Adrenal gland (tissue), 12 donors: ENCODE measurements around the gene SMIM21. TPM values are rescaled to one million over a fixed set of nuclear protein-coding genes. Genes with fewer than 3 reads are reported as not detected.

Experiments used
- DNase-seq, 7 donors: peaks; one replicate each; pipeline ENCODE4 v3.0.0-alpha.2; 2019 to 2020
- H3K27ac ChIP-seq, 5 donors: fragments of 200-600 bp; sonication (generic) in 4 of 5; 1 replicate in 3 of 5; 2 replicates in 2 of 5; pipeline versions ENCODE4 v1.5.1 to v1.8.0; 2016 to 2020; ENCODE audit warnings: mild to moderate bottlenecking in 1 of 5
- H3K27me3 ChIP-seq: fragments of 200-600 bp; 2 replicates; pipeline ENCODE4 v1.8.0; 2021
- H3K36me3 ChIP-seq, 2 donors: fragments of 200-600 bp; replicated peaks in 1 of 2; 1 replicate in 1 of 2; 2 replicates in 1 of 2; pipeline versions ENCODE4 v1.5.1 to v1.8.0; 2018 to 2022
- H3K4me1 ChIP-seq, 2 donors: fragments of 200-600 bp; replicated peaks in 1 of 2; 1 replicate in 1 of 2; 2 replicates in 1 of 2; pipeline versions ENCODE4 v1.5.1 to v1.8.0; 2018 to 2021
- H3K4me3 ChIP-seq, 4 donors: fragments of 200-600 bp; sonication (generic) in 3 of 4; one replicate each; pipeline ENCODE4 v1.5.1; 2016 to 2018
- H3K9me3 ChIP-seq, 3 donors: fragments of 200-600 bp; sonication (generic) in 1 of 3; replicated peaks in 1 of 3; 1 replicate in 2 of 3; 2 replicates in 1 of 3; pipeline versions ENCODE4 v1.5.1 to v1.8.0; 2016 to 2021
- CTCF ChIP-seq, 6 experiments: fragments of 450-650 bp in 4 of 6; fragments of 200-600 bp in 2 of 6; sonication (generic) in 1 of 6; IDR thresholded peaks; 1 replicate in 5 of 6; 2 replicates in 1 of 6; pipeline versions ENCODE4 v1.5.1 to v1.8.0; 2016 to 2021; ENCODE audit warnings: antibody characterized with exemption in 6 of 6, mild to moderate bottlenecking in 2 of 6, moderate library complexity in 1 of 6
- POLR2A ChIP-seq, 2 donors: fragments of 450-650 bp; IDR thresholded peaks; one replicate each; pipeline ENCODE4 v1.6.1; 2017; ENCODE audit warnings: antibody characterized with exemption in 2 of 2, mild to moderate bottlenecking in 2 of 2, moderate library complexity in 1 of 2
- WGBS, 4 donors: extraction: QIAGEN DNeasy Blood & Tissue Kit in 2 of 4; methylation state at CpG; one replicate each; pipeline versions ENCODE4 v1.1.5 to v1.1.7; 2013 to 2017; 5-methylcytosine and 5-hydroxymethylcytosine counted together
- intact Hi-C, 2 donors: fragments of 100-400 bp; cut with DNase I; formaldehyde crosslinking; loops; one replicate each; pipeline versions ENCODE4 v1.14.1 to v1.15.0; 2022 to 2023
- polyA plus RNA-seq, 3 donors: library from polyadenylated mRNA; stranded (reverse); fragments of 200-250 nt in 2 of 3; fragments of 350-450 nt in 1 of 3; fragmentation: Illumina TruSeq in 1 of 3; extraction: RNeasy Lipid Tissue Mini Kit (QIAGEN cat#74804) in 1 of 3; gene quantifications; one replicate each; pipeline ENCODE4 v1.2.3, GENCODE V29; 2013 to 2014
- total RNA-seq, 9 donors: library from RNA; depleted of rRNA in 4 of 9; stranded (reverse); fragments of >200 nt in 4 of 9; fragments of 120-200 nt in 1 of 9; fragmentation: NEBNext Ultra II Directional in 1 of 9; extraction: Animal tissue kit (Norgen Biotek cat#: 25700) in 1 of 9; gene quantifications; one replicate each; pipeline versions ENCODE4 v1.1.0 to v1.2.4, GENCODE V29; 2013 to 2023
- donor health status: healthy with polysubstance abuse.
- donor health status: Bipolar disorder and iron deficiency.
- donor health status: DM: yes; HTN: yes; CAD: no.
- donor health status: DM: no; HTN: no; CAD: no.
- donor health status: DM: no; HTN: no; CAD: no.
- donor health status: DM: yes; HTN: yes; CAD: no.

Gene SMIM21
- total and polyA plus RNA-seq, 12 donors: not detected

- intact Hi-C loops: no loop called here
- TF ChIP-seq CTCF (IDR thresholded peaks at IDR 0.05) (no peak), POLR2A (IDR thresholded peaks at IDR 0.05) (no peak)
- Histone ChIP-seq H3K4me3 (no peak overlapping the region), H3K4me1 (no peaks in the 10 kb centered on the region), H3K27me3 (no peaks in the 10 kb centered on the region), H3K36me3 (no peaks in the 10 kb centered on the region), H3K9me3 (no peaks in the 10 kb centered on the region), H3K27ac (no peak overlapping the region)
- WGBS, 4 donors: 83 to 84% (median 83%) methylated on average over 27 to 28 of the region's 28 CpGs
- DNase-seq: no peak
Observed at GRCh38 chr18:75406491-75407445, 20.7 kb downstream of the SMIM21 start.

GRCh38 chr18:75405351-75405750 is 22.2 kb downstream of the SMIM21 start:
- Histone ChIP-seq H3K9me3 (no peaks in the 10 kb centered on the region), H3K36me3 (no peaks in the 10 kb centered on the region), H3K27me3 (no peaks in the 10 kb centered on the region), H3K4me1 (no peaks in the 10 kb centered on the region), H3K4me3 (no peak overlapping the region), H3K27ac (no peak overlapping the region)
- DNase-seq: no peak
- TF ChIP-seq CTCF (IDR thresholded peaks at IDR 0.05) (no peak), POLR2A (IDR thresholded peaks at IDR 0.05) (no peak)
- WGBS, 4 donors: 89 to 94% (median 91%) methylated on average over 4 of the region's 4 CpGs
- intact Hi-C loops: no loop called here

- WGBS, 4 donors: 84 to 94% (median 88%) methylated on average over 2 to 3 of the region's 3 CpGs
- Histone ChIP-seq H3K27ac (no peak overlapping the region), H3K4me3 (no peak overlapping the region), H3K9me3 (no peaks in the 10 kb centered on the region), H3K27me3 (no peaks in the 10 kb centered on the region), H3K4me1 (no peaks in the 10 kb centered on the region), H3K36me3 (no peaks in the 10 kb centered on the region)
- TF ChIP-seq POLR2A (IDR thresholded peaks at IDR 0.05): no peak
- TF ChIP-seq CTCF (IDR thresholded peaks at IDR 0.05): no peak
- DNase-seq: no peak
- intact Hi-C loops: no loop called here
Observed at GRCh38 chr18:75400366-75400765, 27.1 kb downstream of the SMIM21 start.

GRCh38 chr18:75395137-75395536 is 32.4 kb downstream of the SMIM21 start:
- Histone ChIP-seq H3K4me1 (no peaks in the 10 kb centered on the region), H3K9me3 (no peaks in the 10 kb centered on the region), H3K27me3 (no peaks in the 10 kb centered on the region), H3K27ac (no peak overlapping the region), H3K4me3 (no peak overlapping the region), H3K36me3 (no peaks in the 10 kb centered on the region)
- no peak for TF ChIP-seq CTCF (IDR thresholded peaks at IDR 0.05)
- TF ChIP-seq POLR2A (IDR thresholded peaks at IDR 0.05): no peak
- no peak for DNase-seq
- 72 to 79% (median 77%) methylated on average over 7 of the region's 7 CpGs for WGBS, 4 donors
- intact Hi-C loops: no loop called here
